ENCODE data around the gene IZUMO1.

- TF ChIP-seq, protein P1, sequence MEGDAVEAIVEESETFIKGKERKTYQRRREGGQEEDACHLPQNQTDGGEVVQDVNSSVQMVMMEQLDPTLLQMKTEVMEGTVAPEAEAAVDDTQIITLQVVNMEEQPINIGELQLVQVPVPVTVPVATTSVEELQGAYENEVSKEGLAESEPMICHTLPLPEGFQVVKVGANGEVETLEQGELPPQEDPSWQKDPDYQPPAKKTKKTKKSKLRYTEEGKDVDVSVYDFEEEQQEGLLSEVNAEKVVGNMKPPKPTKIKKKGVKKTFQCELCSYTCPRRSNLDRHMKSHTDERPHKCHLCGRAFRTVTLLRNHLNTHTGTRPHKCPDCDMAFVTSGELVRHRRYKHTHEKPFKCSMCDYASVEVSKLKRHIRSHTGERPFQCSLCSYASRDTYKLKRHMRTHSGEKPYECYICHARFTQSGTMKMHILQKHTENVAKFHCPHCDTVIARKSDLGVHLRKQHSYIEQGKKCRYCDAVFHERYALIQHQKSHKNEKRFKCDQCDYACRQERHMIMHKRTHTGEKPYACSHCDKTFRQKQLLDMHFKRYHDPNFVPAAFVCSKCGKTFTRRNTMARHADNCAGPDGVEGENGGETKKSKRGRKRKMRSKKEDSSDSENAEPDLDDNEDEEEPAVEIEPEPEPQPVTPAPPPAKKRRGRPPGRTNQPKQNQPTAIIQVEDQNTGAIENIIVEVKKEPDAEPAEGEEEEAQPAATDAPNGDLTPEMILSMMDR (IDR thresholded peaks at IDR 0.05; ENCODE audit: poor library complexity, severe bottlenecking) = no peak
- TF ChIP-seq TAF1 (IDR thresholded peaks at IDR 0.05; ENCODE audit: low read depth) = no peak
- no peak for TF ChIP-seq EP300 (conservative IDR thresholded peaks at IDR 0.05; ENCODE audit: poor library complexity, severe bottlenecking)
- TF ChIP-seq, protein P2, sequence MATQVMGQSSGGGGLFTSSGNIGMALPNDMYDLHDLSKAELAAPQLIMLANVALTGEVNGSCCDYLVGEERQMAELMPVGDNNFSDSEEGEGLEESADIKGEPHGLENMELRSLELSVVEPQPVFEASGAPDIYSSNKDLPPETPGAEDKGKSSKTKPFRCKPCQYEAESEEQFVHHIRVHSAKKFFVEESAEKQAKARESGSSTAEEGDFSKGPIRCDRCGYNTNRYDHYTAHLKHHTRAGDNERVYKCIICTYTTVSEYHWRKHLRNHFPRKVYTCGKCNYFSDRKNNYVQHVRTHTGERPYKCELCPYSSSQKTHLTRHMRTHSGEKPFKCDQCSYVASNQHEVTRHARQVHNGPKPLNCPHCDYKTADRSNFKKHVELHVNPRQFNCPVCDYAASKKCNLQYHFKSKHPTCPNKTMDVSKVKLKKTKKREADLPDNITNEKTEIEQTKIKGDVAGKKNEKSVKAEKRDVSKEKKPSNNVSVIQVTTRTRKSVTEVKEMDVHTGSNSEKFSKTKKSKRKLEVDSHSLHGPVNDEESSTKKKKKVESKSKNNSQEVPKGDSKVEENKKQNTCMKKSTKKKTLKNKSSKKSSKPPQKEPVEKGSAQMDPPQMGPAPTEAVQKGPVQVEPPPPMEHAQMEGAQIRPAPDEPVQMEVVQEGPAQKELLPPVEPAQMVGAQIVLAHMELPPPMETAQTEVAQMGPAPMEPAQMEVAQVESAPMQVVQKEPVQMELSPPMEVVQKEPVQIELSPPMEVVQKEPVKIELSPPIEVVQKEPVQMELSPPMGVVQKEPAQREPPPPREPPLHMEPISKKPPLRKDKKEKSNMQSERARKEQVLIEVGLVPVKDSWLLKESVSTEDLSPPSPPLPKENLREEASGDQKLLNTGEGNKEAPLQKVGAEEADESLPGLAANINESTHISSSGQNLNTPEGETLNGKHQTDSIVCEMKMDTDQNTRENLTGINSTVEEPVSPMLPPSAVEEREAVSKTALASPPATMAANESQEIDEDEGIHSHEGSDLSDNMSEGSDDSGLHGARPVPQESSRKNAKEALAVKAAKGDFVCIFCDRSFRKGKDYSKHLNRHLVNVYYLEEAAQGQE (IDR thresholded peaks at IDR 0.05; ENCODE audit: borderline replicate concordance) = no peak
- TF ChIP-seq POLR2AphosphoS5 (IDR thresholded peaks at IDR 0.05) = no peak
- no peak for TF ChIP-seq EZH2 (IDR thresholded peaks at IDR 0.05; ENCODE audit: borderline replicate concordance, insufficient read depth, low read length, poor library complexity, severe bottlenecking)
- TF ChIP-seq SMC3 (conservative IDR thresholded peaks at IDR 0.05; ENCODE audit: poor library complexity) = no peak
- TF ChIP-seq MXI1 (conservative IDR thresholded peaks at IDR 0.05; ENCODE audit: poor library complexity, severe bottlenecking) = no peak
Measured at GRCh38 chr19:48793271-48793670, 46.6 kb upstream of the IZUMO1 start.
